GM18519 (cell line): ENCODE measurements around the gene LRRN4CL.
"Not testable (repeated sequence)": the region's sequence is repeated elsewhere in the genome, so short reads cannot be mapped to it uniquely, and the experiment has no call there.

ENCODE experiments used
- ATAC-seq: cut with Tn5 transposase; IDR thresholded peaks from one replicate; pipeline ENCODE4 v1.9.1; 2021; ENCODE audit warnings: mild to moderate bottlenecking, moderate library complexity; ENCODE audit not compliant: unreplicated experiment, low FRiP score

Gene LRRN4CL

GRCh38 chr11:62710001-62710345, 20.6 kb upstream of the LRRN4CL start:
- ATAC-seq, result no peak

- ATAC-seq, result peak; percentile 40
These were observed 20.1 kb upstream of the LRRN4CL start for GRCh38 chr11:62709247-62710000.

GRCh38 chr11:62708793-62709192, 19.5 kb upstream of the LRRN4CL start:
- no peak for ATAC-seq

GRCh38 chr11:62708392-62708791, 19.1 kb upstream of the LRRN4CL start:
- ATAC-seq, result no peak

GRCh38 chr11:62707277-62707861, 18.0 kb upstream of the LRRN4CL start, which contains the start of the genes BSCL2 and GNG3:
Gene BSCL2, minus strand, starts transcription at chr11:62707424. Its CDS starts 229 bp downstream, at chr11:62707195.
Gene GNG3, plus strand, starts transcription at chr11:62707676. Its CDS starts 620 bp downstream, at chr11:62708296.
- no peak for ATAC-seq

- no peak for ATAC-seq
These were observed 17.5 kb upstream of the LRRN4CL start for GRCh38 chr11:62706850-62707247.

GRCh38 chr11:62705880-62706849, 16.8 kb upstream of the LRRN4CL start:
- ATAC-seq, result peak; percentile 37

- no peak for ATAC-seq
These were observed 16.1 kb upstream of the LRRN4CL start for GRCh38 chr11:62705413-62705812.

- ATAC-seq, result not testable (repeated sequence)
These were observed 14.6 kb upstream of the LRRN4CL start for GRCh38 chr11:62703921-62704320.

GRCh38 chr11:62702246-62702645, 12.9 kb upstream of the LRRN4CL start:
- ATAC-seq, result no peak

- no peak for ATAC-seq
These were observed 5.3 kb upstream of the LRRN4CL start for GRCh38 chr11:62694455-62695167.

GRCh38 chr11:62693624-62694023, 4.3 kb upstream of the LRRN4CL start:
- not testable (repeated sequence) for ATAC-seq

- ATAC-seq, result no peak
These were observed 839 bp downstream of the LRRN4CL start for GRCh38 chr11:62688491-62688890.

- no peak for ATAC-seq
These were observed 1.6 kb downstream of the LRRN4CL start for GRCh38 chr11:62687508-62688396.

GRCh38 chr11:62682518-62682917, 6.8 kb downstream of the LRRN4CL start:
- ATAC-seq, result no peak

- ATAC-seq, result peak; percentile 69
These were observed 8.5 kb downstream of the LRRN4CL start for GRCh38 chr11:62680825-62681240.

- ATAC-seq, result no peak
These were observed 10.3 kb downstream of the LRRN4CL start, which contains the start of gene UBXN1 for GRCh38 chr11:62678770-62679696. Gene UBXN1, minus strand, starts transcription at chr11:62679073. Its CDS starts 150 bp downstream, at chr11:62678923.

GRCh38 chr11:62678433-62678769, 10.9 kb downstream of the LRRN4CL start:
- ATAC-seq, result no peak
